ENCODE measurements around the gene PON3.

DNA sequence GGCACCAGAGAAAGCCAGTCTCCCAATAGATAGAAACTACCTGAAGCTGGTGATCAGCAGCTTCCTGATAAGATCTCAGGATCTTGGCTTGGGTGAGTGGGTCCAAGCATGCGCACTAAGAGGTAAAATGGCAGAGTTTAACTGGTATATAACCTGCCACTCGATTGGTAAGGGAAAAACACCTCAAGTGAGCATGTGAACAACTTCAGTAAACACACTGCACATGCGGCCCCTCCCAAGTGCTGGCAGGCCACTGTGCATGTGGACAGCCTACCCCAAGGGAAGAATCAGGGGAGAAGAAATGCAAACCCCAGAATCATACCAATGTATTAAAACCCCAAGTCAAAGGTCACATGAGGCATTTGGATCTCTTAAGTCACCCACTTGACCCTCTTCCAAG, 54.1 kb downstream of the PON3 start:
- no peak for TF ChIP-seq POLR2A (IDR thresholded peaks at IDR 0.05; ENCODE audit: low read depth, low read length)
- TF ChIP-seq MAZ (IDR thresholded peaks at IDR 0.05; ENCODE audit: borderline replicate concordance, low read depth, low read length), result no peak
- no peak for TF ChIP-seq CEBPB (IDR thresholded peaks at IDR 0.05; ENCODE audit: low read depth, low read length)
- TF ChIP-seq, protein P1, sequence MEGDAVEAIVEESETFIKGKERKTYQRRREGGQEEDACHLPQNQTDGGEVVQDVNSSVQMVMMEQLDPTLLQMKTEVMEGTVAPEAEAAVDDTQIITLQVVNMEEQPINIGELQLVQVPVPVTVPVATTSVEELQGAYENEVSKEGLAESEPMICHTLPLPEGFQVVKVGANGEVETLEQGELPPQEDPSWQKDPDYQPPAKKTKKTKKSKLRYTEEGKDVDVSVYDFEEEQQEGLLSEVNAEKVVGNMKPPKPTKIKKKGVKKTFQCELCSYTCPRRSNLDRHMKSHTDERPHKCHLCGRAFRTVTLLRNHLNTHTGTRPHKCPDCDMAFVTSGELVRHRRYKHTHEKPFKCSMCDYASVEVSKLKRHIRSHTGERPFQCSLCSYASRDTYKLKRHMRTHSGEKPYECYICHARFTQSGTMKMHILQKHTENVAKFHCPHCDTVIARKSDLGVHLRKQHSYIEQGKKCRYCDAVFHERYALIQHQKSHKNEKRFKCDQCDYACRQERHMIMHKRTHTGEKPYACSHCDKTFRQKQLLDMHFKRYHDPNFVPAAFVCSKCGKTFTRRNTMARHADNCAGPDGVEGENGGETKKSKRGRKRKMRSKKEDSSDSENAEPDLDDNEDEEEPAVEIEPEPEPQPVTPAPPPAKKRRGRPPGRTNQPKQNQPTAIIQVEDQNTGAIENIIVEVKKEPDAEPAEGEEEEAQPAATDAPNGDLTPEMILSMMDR (conservative IDR thresholded peaks at IDR 0.05; ENCODE audit: low read depth, low read length), result no peak
- no peak for TF ChIP-seq RFX5 (IDR thresholded peaks at IDR 0.05; ENCODE audit: low read depth, low read length)
- TF ChIP-seq RCOR1 (IDR thresholded peaks at IDR 0.05; ENCODE audit: insufficient replicate concordance, low read length), result no peak
- no peak for TF ChIP-seq FOS (IDR thresholded peaks at IDR 0.05; ENCODE audit: low read depth, low read length)
- no peak for TF ChIP-seq CHD1 (IDR thresholded peaks at IDR 0.05; ENCODE audit: low read depth, low read length)

All from IMR-90 (cell line).